Left ventricle myocardium inferior (tissue), 1 donor: Measurements from ENCODE around the gene ALG6. TPM values are rescaled to one million over a fixed set of nuclear protein-coding genes. Genes with fewer than 3 reads are reported as not detected.

ENCODE experiments used
- DNase-seq: peaks from one replicate; pipeline ENCODE4 v3.0.0-alpha.2; 2020
- H3K27ac ChIP-seq: fragments of 200-600 bp; replicated peaks from 2 replicates; pipeline ENCODE4 v1.8.0; 2021
- H3K27me3 ChIP-seq: fragments of 200-600 bp; 2 replicates; pipeline ENCODE4 v1.8.0; 2021; ENCODE audit warnings: low read depth
- H3K36me3 ChIP-seq: fragments of 200-600 bp; 2 replicates; pipeline ENCODE4 v1.8.0; 2021
- H3K4me1 ChIP-seq: fragments of 200-600 bp; 2 replicates; pipeline ENCODE4 v1.8.0; 2021
- H3K4me3 ChIP-seq: fragments of 200-600 bp; 2 replicates; pipeline ENCODE4 v1.8.0; 2021; ENCODE audit warnings: mild to moderate bottlenecking, moderate library complexity
- H3K9me3 ChIP-seq: fragments of 200-600 bp; replicated peaks from 2 replicates; pipeline ENCODE4 v1.8.0; 2021
- intact Hi-C: fragments of 100-400 bp; cut with micrococcal nuclease; formaldehyde crosslinking; loops from one replicate; pipeline ENCODE4 v1.11.0; 2022
- total RNA-seq: library from RNA; stranded (reverse); fragmentation: NEBNext Ultra II Directional; extraction: Animal tissue kit (Norgen Biotek cat#: 25700); gene quantifications from one replicate; pipeline ENCODE4 v1.2.1, GENCODE V29; 2021
- TF ChIP-seq, protein P1 (sequence below): fragments of 200-600 bp; IDR thresholded peaks from 2 replicates; pipeline ENCODE4 v1.8.0; 2021; ENCODE audit warnings: antibody characterized with exemption, mild to moderate bottlenecking, borderline replicate concordance
- donor health status: DM: no; HTN: yes; CAD: no; lungs with severe emphysema.

The ALG6 gene
- total RNA-seq, 1 donor from 2014 or later: 4.0 TPM

DNA sequence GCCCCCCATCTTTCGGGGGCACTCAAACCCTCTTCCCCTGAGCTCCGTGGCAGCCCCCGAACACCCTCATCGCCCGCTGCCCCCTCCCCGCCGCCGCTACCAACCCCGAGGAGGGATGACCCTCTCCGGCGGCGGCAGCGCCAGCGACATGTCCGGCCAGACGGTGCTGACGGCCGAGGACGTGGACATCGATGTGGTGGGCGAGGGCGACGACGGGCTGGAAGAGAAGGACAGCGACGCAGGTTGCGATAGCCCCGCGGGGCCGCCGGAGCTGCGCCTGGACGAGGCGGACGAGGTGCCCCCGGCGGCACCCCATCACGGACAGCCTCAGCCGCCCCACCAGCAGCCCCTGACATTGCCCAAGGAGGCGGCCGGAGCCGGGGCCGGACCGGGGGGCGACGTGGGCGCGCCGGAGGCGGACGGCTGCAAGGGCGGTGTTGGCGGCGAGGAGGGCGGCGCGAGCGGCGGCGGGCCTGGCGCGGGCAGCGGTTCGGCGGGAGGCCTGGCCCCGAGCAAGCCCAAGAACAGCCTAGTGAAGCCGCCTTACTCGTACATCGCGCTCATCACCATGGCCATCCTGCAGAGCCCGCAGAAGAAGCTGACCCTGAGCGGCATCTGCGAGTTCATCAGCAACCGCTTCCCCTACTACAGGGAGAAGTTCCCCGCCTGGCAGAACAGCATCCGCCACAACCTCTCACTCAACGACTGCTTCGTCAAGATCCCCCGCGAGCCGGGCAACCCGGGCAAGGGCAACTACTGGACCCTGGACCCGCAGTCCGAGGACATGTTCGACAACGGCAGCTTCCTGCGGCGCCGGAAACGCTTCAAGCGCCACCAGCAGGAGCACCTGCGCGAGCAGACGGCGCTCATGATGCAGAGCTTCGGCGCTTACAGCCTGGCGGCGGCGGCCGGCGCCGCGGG lies 44.2 kb upstream of the ALG6 start:
- intact Hi-C loops: no loop called here
- no peak for DNase-seq

DNA sequence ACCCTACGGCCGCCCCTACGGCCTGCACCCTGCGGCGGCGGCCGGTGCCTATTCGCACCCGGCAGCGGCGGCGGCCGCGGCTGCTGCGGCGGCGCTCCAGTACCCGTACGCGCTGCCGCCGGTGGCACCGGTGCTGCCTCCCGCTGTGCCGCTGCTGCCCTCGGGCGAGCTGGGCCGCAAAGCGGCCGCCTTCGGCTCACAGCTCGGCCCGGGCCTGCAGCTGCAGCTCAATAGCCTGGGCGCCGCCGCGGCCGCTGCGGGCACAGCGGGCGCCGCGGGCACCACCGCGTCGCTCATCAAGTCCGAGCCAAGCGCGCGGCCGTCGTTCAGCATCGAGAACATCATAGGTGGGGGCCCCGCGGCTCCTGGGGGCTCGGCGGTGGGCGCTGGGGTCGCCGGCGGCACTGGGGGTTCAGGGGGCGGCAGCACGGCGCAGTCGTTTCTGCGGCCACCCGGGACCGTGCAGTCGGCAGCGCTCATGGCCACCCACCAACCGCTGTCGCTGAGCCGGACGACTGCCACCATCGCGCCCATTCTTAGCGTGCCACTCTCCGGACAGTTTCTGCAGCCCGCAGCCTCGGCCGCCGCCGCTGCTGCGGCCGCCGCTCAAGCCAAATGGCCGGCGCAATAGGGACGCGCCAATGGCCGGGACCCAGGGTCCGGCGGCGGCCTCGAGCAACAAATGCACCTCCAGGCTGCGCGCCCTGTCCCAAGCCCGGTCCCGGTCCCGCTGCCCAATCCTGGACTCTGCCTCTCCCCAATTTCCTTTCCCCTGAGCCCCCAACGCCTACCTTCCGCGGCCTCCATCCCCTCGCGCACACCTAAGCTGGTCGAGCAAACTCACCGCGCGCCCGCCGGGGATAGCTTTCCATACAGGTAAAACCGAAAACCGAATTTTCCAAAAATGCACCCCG lies 43.3 kb upstream of the ALG6 start:
- no peaks in the 10 kb centered on the region for H3K9me3 ChIP-seq
- DNase-seq: no peak
- peak overlapping the region; percentile 65 for H3K4me3 ChIP-seq
- no peak overlapping the region for H3K27ac ChIP-seq
- H3K4me1 ChIP-seq: peaks cover 39% of the 10 kb centered on the region
- no peaks in the 10 kb centered on the region for H3K36me3 ChIP-seq
- intact Hi-C loops: no loop called here
- TF ChIP-seq, protein P1, sequence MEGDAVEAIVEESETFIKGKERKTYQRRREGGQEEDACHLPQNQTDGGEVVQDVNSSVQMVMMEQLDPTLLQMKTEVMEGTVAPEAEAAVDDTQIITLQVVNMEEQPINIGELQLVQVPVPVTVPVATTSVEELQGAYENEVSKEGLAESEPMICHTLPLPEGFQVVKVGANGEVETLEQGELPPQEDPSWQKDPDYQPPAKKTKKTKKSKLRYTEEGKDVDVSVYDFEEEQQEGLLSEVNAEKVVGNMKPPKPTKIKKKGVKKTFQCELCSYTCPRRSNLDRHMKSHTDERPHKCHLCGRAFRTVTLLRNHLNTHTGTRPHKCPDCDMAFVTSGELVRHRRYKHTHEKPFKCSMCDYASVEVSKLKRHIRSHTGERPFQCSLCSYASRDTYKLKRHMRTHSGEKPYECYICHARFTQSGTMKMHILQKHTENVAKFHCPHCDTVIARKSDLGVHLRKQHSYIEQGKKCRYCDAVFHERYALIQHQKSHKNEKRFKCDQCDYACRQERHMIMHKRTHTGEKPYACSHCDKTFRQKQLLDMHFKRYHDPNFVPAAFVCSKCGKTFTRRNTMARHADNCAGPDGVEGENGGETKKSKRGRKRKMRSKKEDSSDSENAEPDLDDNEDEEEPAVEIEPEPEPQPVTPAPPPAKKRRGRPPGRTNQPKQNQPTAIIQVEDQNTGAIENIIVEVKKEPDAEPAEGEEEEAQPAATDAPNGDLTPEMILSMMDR: no peak
- H3K27me3 ChIP-seq: peaks cover 100% of the 10 kb centered on the region

More for the DNA sequence above, 44.2 kb upstream of the ALG6 start:
- H3K36me3 ChIP-seq: no peaks in the 10 kb centered on the region
- TF ChIP-seq, protein P1: no peak
- peaks cover 41% of the 10 kb centered on the region for H3K4me1 ChIP-seq
- peaks cover 100% of the 10 kb centered on the region for H3K27me3 ChIP-seq
- H3K4me3 ChIP-seq: peak overlapping the region; percentile 65
- H3K9me3 ChIP-seq: no peaks in the 10 kb centered on the region
- H3K27ac ChIP-seq: peak overlapping the region; percentile 39

DNA sequence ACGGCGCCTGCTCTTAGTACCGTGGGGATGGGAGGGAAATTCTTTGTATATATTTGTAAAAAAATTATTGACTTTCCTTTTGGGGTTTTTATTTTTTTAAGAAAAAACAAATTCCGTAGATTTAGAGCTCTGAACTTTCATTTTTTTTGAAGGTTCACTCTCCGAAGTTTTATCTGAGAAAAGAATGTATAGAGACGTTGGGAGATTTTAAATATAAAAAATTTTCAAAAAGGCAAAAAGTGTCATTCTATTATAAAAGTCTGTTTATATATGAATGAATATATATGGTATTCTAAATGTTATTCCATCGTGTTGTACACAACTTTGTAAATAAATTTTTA lies 42.7 kb upstream of the ALG6 start:
- Histone ChIP-seq H3K27ac (no peak overlapping the region), H3K27me3 (peaks cover 100% of the 10 kb centered on the region), H3K4me3 (peak overlapping the region; percentile 65), H3K36me3 (no peaks in the 10 kb centered on the region), H3K9me3 (no peaks in the 10 kb centered on the region), H3K4me1 (peaks cover 44% of the 10 kb centered on the region)
- intact Hi-C loops: no loop called here
- no peak for DNase-seq
- TF ChIP-seq, protein P1: no peak

DNA sequence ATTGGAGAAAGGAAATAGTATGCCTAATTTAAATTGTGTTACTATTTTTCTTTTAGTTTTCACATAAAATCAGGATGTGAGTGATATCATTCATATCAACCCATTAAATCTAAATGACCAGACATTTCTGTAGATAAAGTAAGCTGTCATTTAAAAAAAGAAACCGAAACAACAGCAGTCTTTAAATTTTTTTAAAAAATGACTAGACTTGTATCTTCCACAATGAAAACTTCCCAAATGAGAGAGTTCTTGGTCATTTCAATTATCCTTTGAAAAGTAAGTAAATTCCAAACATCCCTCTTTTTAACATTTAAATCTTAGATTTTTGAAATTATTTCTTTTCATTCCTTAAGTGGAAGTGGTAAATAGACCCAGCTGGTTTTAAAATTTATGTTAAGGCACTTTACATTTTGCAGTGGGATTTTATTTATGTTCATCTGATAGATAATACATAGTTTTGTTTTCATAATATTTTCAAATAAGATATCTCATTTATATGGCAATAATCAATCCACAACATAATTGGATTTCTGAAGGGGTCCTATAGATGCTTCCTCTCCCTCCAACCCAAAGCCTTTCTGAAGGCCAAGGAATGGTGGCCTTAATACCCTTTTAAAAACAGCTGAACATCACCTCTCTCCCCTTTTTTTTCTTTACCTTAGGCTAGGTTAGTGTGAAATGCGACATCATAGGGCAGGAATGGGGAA lies 42.0 kb upstream of the ALG6 start:
- intact Hi-C loops: no loop called here
- Histone ChIP-seq H3K36me3 (no peaks in the 10 kb centered on the region), H3K4me3 (peak overlapping the region; percentile 7), H3K4me1 (peaks cover 47% of the 10 kb centered on the region), H3K9me3 (no peaks in the 10 kb centered on the region), H3K27me3 (peaks cover 100% of the 10 kb centered on the region), H3K27ac (no peak overlapping the region)
- TF ChIP-seq, protein P1: no peak
- DNase-seq: no peak

DNA sequence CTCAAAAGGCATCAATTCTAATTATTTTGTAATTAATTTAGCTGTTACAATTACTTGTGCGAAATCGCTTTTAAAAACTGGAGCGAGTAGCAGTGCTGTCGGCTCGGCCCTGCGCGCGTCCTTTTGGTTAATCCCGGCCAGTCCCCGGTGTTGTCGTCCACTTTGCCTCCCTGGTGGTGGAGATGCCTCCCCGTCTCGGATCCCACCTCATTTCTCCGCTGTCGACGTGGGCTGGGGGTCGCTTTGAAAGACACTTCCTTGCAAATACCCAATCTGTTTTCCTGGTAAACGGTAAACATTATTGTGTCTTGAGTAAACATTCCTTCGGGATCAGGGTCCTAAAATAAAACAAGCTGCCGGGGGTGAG lies 41.3 kb upstream of the ALG6 start:
- intact Hi-C loops: no loop called here
- Histone ChIP-seq H3K9me3 (no peaks in the 10 kb centered on the region), H3K27me3 (peaks cover 100% of the 10 kb centered on the region), H3K4me1 (peaks cover 45% of the 10 kb centered on the region), H3K27ac (no peak overlapping the region), H3K36me3 (no peaks in the 10 kb centered on the region), H3K4me3 (peak overlapping the region; percentile 7)
- TF ChIP-seq, protein P1: no peak
- no peak for DNase-seq
